Upper lobe of left lung (tissue), 6 donors: Measurements from ENCODE around the gene PAWR. TPM values are rescaled to one million over a fixed set of nuclear protein-coding genes. Genes with fewer than 3 reads are reported as not detected.

ENCODE experiments used
- ATAC-seq, 2 donors: fragments of 200-7000 bp; cut with Tn5 transposase; one replicate each; pipeline ENCODE4 v1.9.1; 2022; ENCODE audit warnings: mild to moderate bottlenecking in 2 of 2, moderate library complexity in 2 of 2; ENCODE audit not compliant: low FRiP score in 2 of 2
- DNase-seq, 2 donors: peaks; one replicate each; pipeline ENCODE4 v3.0.0-alpha.2; 2019 to 2020
- H3K27ac ChIP-seq, 4 donors: fragments of 200-600 bp; sonication (generic); one replicate each; pipeline ENCODE4 v1.5.1; 2016 to 2019
- H3K27me3 ChIP-seq, 4 donors: fragments of 200-600 bp; sonication (generic); one replicate each; pipeline ENCODE4 v1.5.1; 2017 to 2019
- H3K36me3 ChIP-seq, 4 donors: fragments of 200-600 bp; sonication (generic); one replicate each; pipeline ENCODE4 v1.5.1; 2016 to 2019
- H3K4me1 ChIP-seq, 4 donors: fragments of 200-600 bp; sonication (generic); one replicate each; pipeline ENCODE4 v1.5.1; 2018 to 2019
- H3K4me3 ChIP-seq, 4 donors: fragments of 200-600 bp; sonication (generic); one replicate each; pipeline ENCODE4 v1.5.1; 2017 to 2019; ENCODE audit warnings: mild to moderate bottlenecking in 2 of 4, moderate library complexity in 1 of 4
- H3K9me3 ChIP-seq, 4 donors: fragments of 200-600 bp; sonication (generic); one replicate each; pipeline ENCODE4 v1.5.1; 2018 to 2019
- EP300 ChIP-seq, 4 donors: sonication (generic); formaldehyde crosslinking; IDR thresholded peaks; one replicate each; pipeline ENCODE4 v1.5.1; 2017; ENCODE audit warnings: antibody characterized with exemption in 4 of 4, control low read depth in 2 of 4
- POLR2A ChIP-seq, 4 donors: fragments of 450-650 bp; IDR thresholded peaks; one replicate each; pipeline ENCODE4 v1.5.1; 2016 to 2017; ENCODE audit warnings: antibody characterized with exemption in 4 of 4, mild to moderate bottlenecking in 2 of 4
- POLR2AphosphoS5 ChIP-seq, 2 donors: sonication (generic); formaldehyde crosslinking; IDR thresholded peaks; one replicate each; pipeline ENCODE4 v1.5.1; 2017; ENCODE audit warnings: antibody characterized with exemption in 2 of 2
- WGBS, 2 donors: methylation state at CpG; one replicate each; pipeline ENCODE4 v1.1.5; 2017 to 2018; 5-methylcytosine and 5-hydroxymethylcytosine counted together
- total RNA-seq, 6 donors: library from RNA; depleted of rRNA in 4 of 6; stranded (reverse); fragments of >200 nt in 4 of 6; gene quantifications; one replicate each; pipeline versions ENCODE4 v1.1.0 to v1.2.1, GENCODE V29; 2016 to 2021
- TF ChIP-seq, protein P1 (sequence below), 6 experiments: fragments of 450-650 bp in 4 of 6; fragments of 200-600 bp in 2 of 6; sonication (generic) in 2 of 6; IDR thresholded peaks; one replicate each; pipeline ENCODE4 v1.5.1; 2016 to 2019; ENCODE audit warnings: antibody characterized with exemption in 6 of 6
- donor health status: DM: no; HTN: no; CAD: no; lungs with moderate emphysema.
- donor health status: DM: no; HTN: yes; CAD: no; lungs with severe emphysema.

PAWR gene
- total RNA-seq, 6 donors from 2014 or later = 45.1 to 88.0 (median 58.3) TPM

DNA sequence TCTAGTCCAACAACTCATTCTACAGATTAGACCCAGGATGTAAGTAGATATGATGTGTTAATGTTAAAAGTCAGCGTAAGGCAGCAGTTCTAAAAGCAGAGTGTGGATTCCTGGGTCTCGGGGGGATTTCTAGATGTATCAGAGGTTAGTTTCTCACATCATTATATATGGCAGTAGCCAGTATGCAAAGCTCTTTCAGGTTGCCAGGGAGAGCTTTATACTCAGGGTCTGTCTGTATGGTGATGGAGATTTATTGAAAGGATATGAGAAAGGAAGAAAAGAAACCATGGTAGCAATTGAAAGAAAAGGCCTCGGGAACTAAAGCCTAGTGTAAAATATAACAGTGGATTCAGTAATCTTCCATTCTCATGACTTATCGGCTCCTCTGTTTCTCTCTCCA, 26.2 kb upstream of the PAWR start:
- Histone ChIP-seq H3K4me1 (no peaks in the 10 kb centered on the region), H3K27ac (no peak overlapping the region), H3K9me3 (no peaks in the 10 kb centered on the region), H3K27me3 (no peaks in the 10 kb centered on the region), H3K4me3 (no peak overlapping the region), H3K36me3 (no peaks in the 10 kb centered on the region)
- ATAC-seq (no peak), DNase-seq (no peak)
- TF ChIP-seq EP300 (IDR thresholded peaks at IDR 0.05) (no peak), POLR2AphosphoS5 (IDR thresholded peaks at IDR 0.05) (no peak), POLR2A (IDR thresholded peaks at IDR 0.05) (no peak)
- TF ChIP-seq, protein P1, sequence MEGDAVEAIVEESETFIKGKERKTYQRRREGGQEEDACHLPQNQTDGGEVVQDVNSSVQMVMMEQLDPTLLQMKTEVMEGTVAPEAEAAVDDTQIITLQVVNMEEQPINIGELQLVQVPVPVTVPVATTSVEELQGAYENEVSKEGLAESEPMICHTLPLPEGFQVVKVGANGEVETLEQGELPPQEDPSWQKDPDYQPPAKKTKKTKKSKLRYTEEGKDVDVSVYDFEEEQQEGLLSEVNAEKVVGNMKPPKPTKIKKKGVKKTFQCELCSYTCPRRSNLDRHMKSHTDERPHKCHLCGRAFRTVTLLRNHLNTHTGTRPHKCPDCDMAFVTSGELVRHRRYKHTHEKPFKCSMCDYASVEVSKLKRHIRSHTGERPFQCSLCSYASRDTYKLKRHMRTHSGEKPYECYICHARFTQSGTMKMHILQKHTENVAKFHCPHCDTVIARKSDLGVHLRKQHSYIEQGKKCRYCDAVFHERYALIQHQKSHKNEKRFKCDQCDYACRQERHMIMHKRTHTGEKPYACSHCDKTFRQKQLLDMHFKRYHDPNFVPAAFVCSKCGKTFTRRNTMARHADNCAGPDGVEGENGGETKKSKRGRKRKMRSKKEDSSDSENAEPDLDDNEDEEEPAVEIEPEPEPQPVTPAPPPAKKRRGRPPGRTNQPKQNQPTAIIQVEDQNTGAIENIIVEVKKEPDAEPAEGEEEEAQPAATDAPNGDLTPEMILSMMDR (IDR thresholded peaks at IDR 0.05) = no peak
- WGBS, 2 donors = 92 to 96% methylated on average over 4 of the region's 4 CpGs

DNA sequence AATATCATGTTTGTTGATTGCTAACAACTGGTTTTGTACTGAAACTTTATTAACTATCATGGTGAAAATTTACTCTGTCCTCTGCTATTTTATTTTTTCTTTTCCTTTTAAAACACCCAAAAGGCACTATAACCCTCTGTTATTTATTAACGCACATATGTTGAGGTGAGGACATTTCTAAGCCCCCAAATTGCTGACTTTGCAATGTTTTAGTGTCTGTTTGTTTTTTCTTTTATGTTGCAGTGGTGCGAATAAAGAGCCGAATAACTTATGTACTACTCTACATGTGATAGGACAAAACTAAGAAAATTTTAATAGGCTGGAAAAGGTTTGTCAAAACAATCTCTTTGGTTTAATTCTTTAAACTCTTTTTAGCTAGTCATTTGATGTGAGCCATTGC, 24.5 kb upstream of the PAWR start:
- TF ChIP-seq, protein P1 (IDR thresholded peaks at IDR 0.05) = no peak
- TF ChIP-seq POLR2AphosphoS5 (IDR thresholded peaks at IDR 0.05) = no peak
- TF ChIP-seq EP300 (IDR thresholded peaks at IDR 0.05) = no peak
- TF ChIP-seq POLR2A (IDR thresholded peaks at IDR 0.05) = no peak
- Histone ChIP-seq H3K9me3 (no peaks in the 10 kb centered on the region), H3K27ac (no peak overlapping the region), H3K27me3 (no peaks in the 10 kb centered on the region), H3K4me3 (no peak overlapping the region), H3K4me1 (no peaks in the 10 kb centered on the region), H3K36me3 (no peaks in the 10 kb centered on the region)
- 96 to 98% methylated on average over 3 of the region's 3 CpGs for WGBS, 2 donors
- no peak for ATAC-seq
- DNase-seq = no peak

DNA sequence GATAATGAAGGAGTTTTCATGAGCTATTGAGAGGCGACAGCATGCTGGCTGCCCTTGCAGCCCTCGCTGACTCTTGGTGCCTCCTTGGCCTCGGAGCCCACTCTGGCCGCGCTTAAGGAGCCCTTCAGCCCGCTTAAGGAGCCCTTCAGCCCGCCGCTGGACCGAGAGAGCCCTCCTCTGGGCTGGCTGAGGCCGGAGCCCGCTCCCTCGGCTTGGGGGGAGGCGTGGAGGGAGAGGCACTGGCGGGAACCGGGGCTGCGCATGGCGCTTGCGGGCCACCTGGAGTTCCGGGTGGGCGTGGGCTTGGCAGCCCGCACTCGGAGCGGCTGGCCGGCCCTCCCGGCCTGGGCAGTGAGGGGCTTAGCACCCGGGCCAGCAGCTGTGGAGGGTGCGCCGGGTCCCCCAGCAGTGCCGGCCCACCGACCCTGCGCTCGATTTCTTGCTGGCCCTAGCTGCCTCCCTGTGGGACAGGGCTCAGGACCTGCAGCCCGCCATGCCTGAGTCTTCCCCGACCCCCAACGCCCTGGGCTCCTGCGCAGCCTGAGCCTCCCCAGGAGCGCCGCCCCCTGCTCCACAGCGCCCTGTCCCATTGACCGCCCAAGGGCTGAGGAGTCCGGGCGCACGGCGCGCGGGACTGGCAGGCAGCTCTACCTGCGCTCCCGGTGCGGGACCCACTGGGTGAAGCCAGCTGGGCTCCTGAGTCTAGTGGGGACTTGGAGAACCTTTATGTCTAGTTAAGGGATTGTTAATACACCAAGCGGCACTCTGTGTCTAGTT, 20.1 kb upstream of the PAWR start:
- no peak for ATAC-seq

DNA sequence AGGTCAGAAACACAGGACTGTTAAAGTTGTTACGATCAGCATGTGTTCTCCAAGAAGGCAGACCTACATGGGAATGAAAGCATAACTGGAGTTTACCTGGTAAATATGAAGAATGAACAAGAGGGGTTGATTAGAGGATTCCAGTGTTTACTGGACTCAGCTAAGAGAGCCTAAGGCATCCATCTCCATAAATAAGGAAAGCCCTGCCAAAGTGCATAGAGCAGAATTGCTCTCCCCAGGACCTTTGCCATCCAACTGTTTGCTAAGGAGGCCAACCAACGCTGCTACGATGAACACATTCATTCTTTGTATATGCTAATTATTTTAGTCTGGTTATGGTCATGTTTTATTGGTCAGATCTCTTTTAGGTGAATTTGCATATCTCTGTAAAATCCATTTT, 17.1 kb upstream of the PAWR start:
- 83 to 85% methylated on average over 3 of the region's 3 CpGs for WGBS, 2 donors
- ATAC-seq = no peak
- H3K4me3 ChIP-seq = no peak overlapping the region
- no peak overlapping the region for H3K27ac ChIP-seq
- no peaks in the 10 kb centered on the region for H3K27me3 ChIP-seq
- no peaks in the 10 kb centered on the region for H3K9me3 ChIP-seq
- TF ChIP-seq POLR2A (IDR thresholded peaks at IDR 0.05) (no peak), EP300 (IDR thresholded peaks at IDR 0.05) (no peak), POLR2AphosphoS5 (IDR thresholded peaks at IDR 0.05) (no peak)
- TF ChIP-seq, protein P1 (IDR thresholded peaks at IDR 0.05) = no peak
- H3K36me3 ChIP-seq = no peaks in the 10 kb centered on the region
- no peak for DNase-seq
- H3K4me1 ChIP-seq = no peaks in the 10 kb centered on the region

More for the DNA sequence above, 20.1 kb upstream of the PAWR start:
- H3K27me3 ChIP-seq = no peaks in the 10 kb centered on the region
- no peaks in the 10 kb centered on the region for H3K4me1 ChIP-seq
- H3K4me3 ChIP-seq = peak overlapping the region in 1 of 4 donors; percentile 10
- H3K9me3 ChIP-seq = no peaks in the 10 kb centered on the region
- peak in 1 of 2 donors; percentile 75 for DNase-seq
- no peak overlapping the region for H3K27ac ChIP-seq
- TF ChIP-seq POLR2A (IDR thresholded peaks at IDR 0.05) (no peak), POLR2AphosphoS5 (IDR thresholded peaks at IDR 0.05) (no peak), EP300 (IDR thresholded peaks at IDR 0.05) (no peak)
- TF ChIP-seq, protein P1 (IDR thresholded peaks at IDR 0.05) = no peak
- 74 to 85% methylated on average over 20 to 29 of the region's 50 CpGs for WGBS, 2 donors
- H3K36me3 ChIP-seq = no peaks in the 10 kb centered on the region

DNA sequence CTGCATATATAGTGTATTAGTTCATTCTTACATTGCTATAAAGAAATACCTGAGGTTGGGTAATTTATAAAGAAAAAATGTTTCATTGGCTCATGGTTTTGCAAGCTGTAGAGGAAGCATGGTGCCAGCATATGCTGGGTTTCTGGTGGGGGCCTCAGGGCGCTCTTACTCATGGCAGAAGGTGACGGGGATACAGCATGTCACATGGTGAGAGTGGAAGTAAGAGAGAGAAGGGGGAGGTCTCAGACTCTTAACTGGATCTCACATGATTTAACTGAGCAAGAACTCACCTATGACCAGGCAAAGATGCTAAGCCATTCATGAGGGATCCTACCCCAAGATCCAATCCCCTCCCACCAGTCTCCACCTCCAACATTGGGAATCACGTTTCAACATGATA, 15.9 kb upstream of the PAWR start:
- 69 to 77% methylated on average over 3 of the region's 3 CpGs for WGBS, 2 donors
- Histone ChIP-seq H3K4me3 (no peak overlapping the region), H3K27me3 (no peaks in the 10 kb centered on the region), H3K27ac (no peak overlapping the region), H3K36me3 (no peaks in the 10 kb centered on the region), H3K9me3 (no peaks in the 10 kb centered on the region), H3K4me1 (no peaks in the 10 kb centered on the region)
- no peak for DNase-seq
- no peak for TF ChIP-seq POLR2AphosphoS5 (IDR thresholded peaks at IDR 0.05)
- TF ChIP-seq EP300 (IDR thresholded peaks at IDR 0.05) = no peak
- TF ChIP-seq POLR2A (IDR thresholded peaks at IDR 0.05) = no peak
- TF ChIP-seq, protein P1 (IDR thresholded peaks at IDR 0.05) = no peak
- ATAC-seq = no peak
